ENCODE measurements around the gene SLC24A4.

DNA sequence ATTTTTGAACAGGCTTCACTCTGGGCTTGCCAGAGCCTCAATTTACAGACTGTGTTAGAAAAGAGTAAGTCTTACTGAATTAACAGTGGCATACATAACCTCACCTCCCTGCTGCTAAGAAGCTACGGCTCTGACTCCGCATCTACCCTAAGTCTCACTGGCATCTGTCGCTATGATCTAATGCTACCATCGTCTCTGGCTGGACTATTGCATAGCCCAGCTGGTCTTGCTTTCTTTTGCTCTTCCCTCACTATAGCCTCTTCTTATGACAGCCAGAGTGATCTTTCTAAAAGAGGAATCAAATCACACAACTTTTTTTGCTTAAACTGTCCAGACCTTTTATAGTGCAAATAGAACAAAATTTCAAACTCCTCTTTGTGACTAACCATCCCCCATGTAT lies 81.1 kb downstream of the SLC24A4 start:
- TF ChIP-seq TAF1 (IDR thresholded peaks at IDR 0.05; ENCODE audit: low read depth, low read length), result no peak
- TF ChIP-seq POU2F2 (IDR thresholded peaks at IDR 0.05; ENCODE audit: low read depth, low read length), result no peak
- TF ChIP-seq POLR2A (IDR thresholded peaks at IDR 0.05; ENCODE audit: low read depth, low read length), result no peak
- TF ChIP-seq POLR2AphosphoS5 (IDR thresholded peaks at IDR 0.05; ENCODE audit: low read depth, low read length), result no peak
- no peak for TF ChIP-seq SPI1 (IDR thresholded peaks at IDR 0.05; ENCODE audit: low read depth, low read length)
